Natural killer cell treated with Interleukin-12 subunit alpha and Interleukin-12 subunit beta and Interleukin-15 and Interleukin-18, amount 100 ng/mL, for 72 hours (primary cell): ENCODE results near the gene PAF1. TPM values are rescaled to one million over a fixed set of nuclear protein-coding genes. Genes with fewer than 3 reads are reported as not detected.

Experiments
- ATAC-seq, 2 donors: fragments of 150-1000 bp; cut with Tn5 transposase in 1 of 2; sonication (Bioruptor Pico), chemical (Tn5 transposase) in 1 of 2; 2 replicates each; pipeline ENCODE4 v1.10.0; 2021
- DNase-seq: peaks from one replicate; pipeline ENCODE4 v3.0.0; 2022; ENCODE audit warnings: low spot score
- H3K27ac Mint-ChIP-seq, 2 donors: 1 replicate in 1 of 2; 2 replicates in 1 of 2; pipeline ENCODE4 v1.8.0; 2022; ENCODE audit warnings: mixed read lengths in 2 of 2, mild to moderate bottlenecking in 1 of 2, moderate library complexity in 1 of 2
- H3K27me3 Mint-ChIP-seq, 2 donors: 1 replicate in 1 of 2; 2 replicates in 1 of 2; pipeline ENCODE4 v1.8.0; 2022; ENCODE audit warnings: mixed read lengths in 2 of 2
- H3K36me3 Mint-ChIP-seq: one replicate; pipeline ENCODE4 v1.8.0; 2022; ENCODE audit warnings: mixed read lengths
- H3K4me1 Mint-ChIP-seq, 2 donors: 1 replicate in 1 of 2; 2 replicates in 1 of 2; pipeline ENCODE4 v1.8.0; 2022; ENCODE audit warnings: low read depth in 2 of 2, mixed read lengths in 2 of 2, mild to moderate bottlenecking in 1 of 2
- H3K4me3 Mint-ChIP-seq: one replicate; pipeline ENCODE4 v1.8.0; 2022; ENCODE audit warnings: mixed read lengths
- H3K9me3 Mint-ChIP-seq: 2 replicates; pipeline ENCODE4 v1.8.0; 2022; ENCODE audit warnings: mixed read lengths
- total RNA-seq, 2 donors: library from RNA; stranded (reverse); gene quantifications; one replicate each; pipeline ENCODE4 v1.2.3, GENCODE V29; 2022

The PAF1 gene
- total RNA-seq, 2 donors from 2014 or later: 38.1 to 39.2 TPM

DNA sequence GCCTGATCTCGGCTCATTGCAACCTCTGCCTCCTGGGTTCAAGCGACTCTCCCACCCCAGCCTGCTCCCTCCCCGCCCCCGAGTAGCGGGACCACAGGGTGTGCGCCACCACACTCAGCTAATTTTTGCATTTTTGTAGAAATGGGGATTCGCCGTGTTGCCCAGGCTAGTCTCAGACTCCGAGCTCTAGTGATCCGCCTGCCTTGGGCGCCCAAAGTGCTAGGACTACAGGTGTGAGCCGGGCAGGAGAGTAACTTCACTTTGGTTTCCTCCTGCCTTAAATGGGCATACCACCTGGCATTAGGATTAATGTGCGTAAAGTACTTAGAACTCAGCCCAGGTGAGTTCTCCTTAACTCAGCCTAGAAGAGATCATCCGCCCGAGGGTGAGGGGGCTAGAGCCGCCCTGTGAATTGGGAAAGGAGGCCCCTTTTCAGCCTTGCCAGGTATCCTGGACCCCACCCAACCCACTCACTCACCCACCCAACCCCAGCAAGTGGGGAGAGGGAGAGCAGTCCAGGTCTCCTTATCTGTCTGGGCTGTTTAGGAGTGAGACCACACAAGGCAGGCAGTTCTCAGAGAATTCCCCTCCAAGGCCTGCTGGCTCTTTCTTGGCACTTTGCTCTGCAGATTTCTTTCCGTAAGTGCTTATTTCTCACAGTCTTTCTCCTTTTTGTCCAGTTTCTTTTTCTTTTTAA, 14.5 kb upstream of the PAF1 start:
- H3K36me3 Mint-ChIP-seq: peaks cover 6% of the 10 kb centered on the region
- H3K4me1 Mint-ChIP-seq: peaks cover 50 to 55% of the 10 kb centered on the region in 2 donors
- H3K27me3 Mint-ChIP-seq: no peaks in the 10 kb centered on the region
- DNase-seq: no peak
- peak overlapping the region; percentile 6 for H3K4me3 Mint-ChIP-seq
- no peaks in the 10 kb centered on the region for H3K9me3 Mint-ChIP-seq
- peak overlapping the region in 1 of 2 donors; percentile 23 for H3K27ac Mint-ChIP-seq
- no peak for ATAC-seq

DNA sequence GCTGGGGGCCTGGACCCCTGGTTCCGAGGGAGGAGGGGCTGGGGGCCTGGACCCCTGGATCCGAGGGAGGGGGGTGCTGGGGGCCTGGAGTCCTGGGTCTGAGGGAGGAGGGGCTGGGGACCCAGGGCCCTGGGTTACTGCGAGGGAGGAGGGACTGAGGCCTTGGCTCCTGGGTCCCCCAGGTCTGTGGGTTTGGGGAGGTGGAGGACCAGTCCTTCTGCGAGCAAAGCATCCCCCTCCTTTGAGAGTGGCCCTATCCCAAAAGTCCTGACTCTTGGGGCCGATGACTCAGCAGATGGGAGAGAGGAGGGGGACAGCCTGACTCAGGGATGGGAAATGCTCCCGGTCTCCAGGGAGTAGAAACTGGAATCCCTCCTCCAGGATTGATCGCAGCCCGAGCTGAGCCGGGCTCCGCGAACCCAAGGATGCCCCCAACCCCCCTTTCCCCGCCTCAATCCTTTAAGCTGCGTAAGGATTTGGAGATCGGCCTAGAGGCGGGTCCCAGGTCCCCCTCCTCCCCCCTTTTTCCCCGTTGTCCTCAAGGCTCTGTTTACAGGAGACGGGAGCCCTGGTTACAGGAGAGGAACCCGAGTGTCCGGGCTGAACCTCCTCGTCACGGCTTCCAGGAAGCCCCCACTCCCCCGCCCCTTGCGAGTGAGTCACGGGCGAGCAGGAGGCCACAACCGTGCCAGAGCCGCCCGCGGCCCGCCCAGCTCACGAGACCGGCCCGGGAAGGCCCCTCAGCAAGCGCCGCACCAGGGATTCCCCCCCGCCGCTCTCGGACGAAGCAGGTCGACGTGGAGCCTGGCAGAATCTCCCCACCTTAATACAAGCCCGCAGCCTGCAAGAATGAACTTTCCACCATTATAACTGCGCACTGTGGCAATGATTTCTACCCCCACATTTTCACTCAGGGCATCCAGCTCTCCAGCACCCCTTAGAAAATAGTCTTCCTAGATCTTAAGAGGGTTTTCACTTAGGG, 12.7 kb upstream of the PAF1 start:
- Mint-ChIP-seq H3K36me3 (peaks cover 2% of the 10 kb centered on the region), H3K4me1 (peaks cover 54 to 56% of the 10 kb centered on the region in 2 donors), H3K27ac (peak overlapping the region; percentile 59 to 97), H3K9me3 (no peaks in the 10 kb centered on the region), H3K27me3 (no peaks in the 10 kb centered on the region), H3K4me3 (peak overlapping the region; percentile 56)
- DNase-seq: peak; percentile 95
- peak; percentile 55 to 59 for ATAC-seq

DNA sequence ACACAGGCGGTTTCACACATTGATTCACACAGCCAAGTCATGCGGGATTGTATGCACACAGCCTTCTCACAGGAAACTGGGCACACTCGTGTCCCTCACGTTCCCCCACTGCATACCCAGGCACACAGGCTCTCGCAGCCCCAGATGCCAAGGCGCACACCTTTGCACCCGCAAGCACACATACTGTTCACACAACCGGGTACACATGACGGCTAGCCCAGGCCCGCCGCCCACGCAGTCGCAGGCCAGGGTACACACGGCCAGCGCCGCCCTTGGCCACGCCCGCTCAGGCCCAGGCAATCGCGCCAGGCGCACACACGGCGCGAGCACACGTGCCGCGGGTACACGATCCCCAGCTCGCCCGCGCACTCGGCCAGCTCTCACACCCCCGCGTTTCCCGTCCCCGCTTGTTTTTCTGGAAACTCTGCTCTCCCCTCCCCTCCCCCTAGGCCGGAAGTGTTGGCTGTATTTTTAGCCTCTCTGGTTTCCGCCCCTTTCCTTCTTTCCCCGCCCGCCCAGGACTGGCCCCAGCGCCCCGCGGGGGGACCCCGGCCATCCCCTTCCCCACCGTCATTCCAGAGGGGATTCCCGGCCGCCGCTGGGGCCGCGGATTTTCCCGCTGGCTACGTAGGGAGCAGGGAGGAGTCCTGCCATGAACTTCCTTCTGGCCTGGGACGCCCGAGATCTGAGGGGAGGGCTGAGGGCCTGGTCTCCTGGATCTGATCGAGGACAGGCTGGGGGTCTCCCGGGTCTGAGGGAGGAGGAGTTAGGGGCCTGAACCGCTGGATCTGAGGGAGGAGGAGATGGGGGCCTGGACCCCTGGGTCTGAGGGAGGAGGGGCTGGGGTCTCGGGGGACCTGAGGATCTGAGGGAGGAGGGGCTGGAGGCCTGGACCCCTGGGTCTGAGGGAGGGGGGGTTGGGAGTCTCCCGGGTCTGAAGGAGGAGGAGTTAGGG, 11.7 kb upstream of the PAF1 start:
- Mint-ChIP-seq H3K27ac (peak overlapping the region; percentile 59 to 97), H3K36me3 (no peaks in the 10 kb centered on the region), H3K4me1 (peaks cover 51 to 53% of the 10 kb centered on the region in 2 donors), H3K27me3 (no peaks in the 10 kb centered on the region), H3K9me3 (no peaks in the 10 kb centered on the region), H3K4me3 (peak overlapping the region; percentile 56)
- peak; percentile 61 to 74 for ATAC-seq
- DNase-seq: peak; percentile 93

- Mint-ChIP-seq H3K27ac (peak overlapping the region; percentile 59 to 97), H3K9me3 (no peaks in the 10 kb centered on the region), H3K27me3 (no peaks in the 10 kb centered on the region), H3K36me3 (no peaks in the 10 kb centered on the region), H3K4me3 (peak overlapping the region; percentile 56), H3K4me1 (peaks cover 49 to 55% of the 10 kb centered on the region in 2 donors)
- ATAC-seq (peak; percentile 22 to 61), DNase-seq (no peak)
Observed at GRCh38 chr19:39401549-39402345, 10.8 kb upstream of the PAF1 start.

DNA sequence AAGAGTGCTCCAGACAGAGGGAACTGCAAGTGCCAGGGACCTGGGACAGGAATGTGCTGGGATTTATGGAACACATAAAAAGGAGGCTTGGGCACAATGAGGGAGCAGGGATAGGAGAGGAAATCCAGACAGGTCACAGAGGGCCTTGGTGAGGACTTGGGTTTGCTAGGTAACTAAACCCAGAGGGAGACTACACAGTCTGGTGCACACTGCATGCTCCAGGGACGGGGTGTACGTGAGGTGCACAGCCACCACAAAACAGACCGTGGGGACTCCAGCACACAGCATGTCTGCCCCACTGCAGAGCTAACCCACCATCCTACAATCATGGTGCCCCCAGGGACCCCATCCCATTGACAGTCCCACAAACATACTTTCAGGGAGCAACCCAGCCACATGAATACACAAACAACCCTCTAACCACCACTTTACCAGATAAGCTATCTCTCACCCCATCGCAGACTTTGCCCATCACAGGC, 10.2 kb upstream of the PAF1 start:
- H3K4me1 Mint-ChIP-seq: peaks cover 44 to 51% of the 10 kb centered on the region in 2 donors
- H3K36me3 Mint-ChIP-seq: no peaks in the 10 kb centered on the region
- DNase-seq (no peak), ATAC-seq (no peak)
- H3K27ac Mint-ChIP-seq: peak overlapping the region; percentile 59 to 97
- peak overlapping the region; percentile 56 for H3K4me3 Mint-ChIP-seq
- no peaks in the 10 kb centered on the region for H3K27me3 Mint-ChIP-seq
- no peaks in the 10 kb centered on the region for H3K9me3 Mint-ChIP-seq

GRCh38 chr19:39400061-39400460, 9.2 kb upstream of the PAF1 start:
- peak overlapping the region; percentile 46 for H3K4me3 Mint-ChIP-seq
- no peaks in the 10 kb centered on the region for H3K27me3 Mint-ChIP-seq
- no peaks in the 10 kb centered on the region for H3K9me3 Mint-ChIP-seq
- H3K4me1 Mint-ChIP-seq: peaks cover 48 to 49% of the 10 kb centered on the region in 2 donors
- ATAC-seq (no peak), DNase-seq (no peak)
- H3K36me3 Mint-ChIP-seq: peaks cover 3% of the 10 kb centered on the region
- peak overlapping the region; percentile 54 to 90 for H3K27ac Mint-ChIP-seq

DNA sequence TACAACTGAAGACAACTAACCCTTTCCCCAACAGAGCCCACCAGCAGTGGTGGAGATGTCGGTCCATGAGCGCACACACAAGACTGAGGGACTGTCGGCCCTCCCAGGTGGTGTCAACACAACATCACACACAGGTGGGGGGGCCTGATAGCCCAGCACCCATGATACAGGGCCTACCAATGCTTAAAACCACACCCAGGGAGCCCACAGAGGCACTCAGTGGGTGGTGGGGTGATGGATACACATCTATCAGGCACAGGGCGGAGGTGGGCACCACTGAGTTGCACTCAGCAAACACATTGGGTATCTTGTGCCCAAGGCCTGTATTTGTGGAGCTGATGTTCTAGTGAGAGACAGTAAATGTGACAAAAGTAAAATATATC, 8.8 kb upstream of the PAF1 start:
- Mint-ChIP-seq H3K4me1 (peaks cover 48 to 49% of the 10 kb centered on the region in 2 donors), H3K9me3 (no peaks in the 10 kb centered on the region), H3K4me3 (peak overlapping the region; percentile 46), H3K27me3 (no peaks in the 10 kb centered on the region), H3K36me3 (peaks cover 5% of the 10 kb centered on the region), H3K27ac (peak overlapping the region; percentile 54 to 90)
- DNase-seq (no peak), ATAC-seq (no peak)

- Mint-ChIP-seq H3K27me3 (no peaks in the 10 kb centered on the region), H3K27ac (peak overlapping the region; percentile 87 to 90), H3K4me1 (peaks cover 49 to 50% of the 10 kb centered on the region in 2 donors), H3K9me3 (no peaks in the 10 kb centered on the region), H3K4me3 (peak overlapping the region; percentile 80), H3K36me3 (peaks cover 5% of the 10 kb centered on the region)
- DNase-seq (no peak), ATAC-seq (peak in 1 of 2 donors; percentile 46)
Observed at GRCh38 chr19:39398297-39398864, 7.5 kb upstream of the PAF1 start.

- Mint-ChIP-seq H3K27me3 (no peaks in the 10 kb centered on the region), H3K36me3 (peaks cover 5% of the 10 kb centered on the region), H3K4me1 (peaks cover 45 to 48% of the 10 kb centered on the region in 2 donors), H3K4me3 (peak overlapping the region; percentile 80), H3K9me3 (no peaks in the 10 kb centered on the region), H3K27ac (peak overlapping the region; percentile 87 to 90)
- ATAC-seq (peak; percentile 74), DNase-seq (peak; percentile 82)
Observed at GRCh38 chr19:39397360-39398296, 6.7 kb upstream of the PAF1 start.

DNA sequence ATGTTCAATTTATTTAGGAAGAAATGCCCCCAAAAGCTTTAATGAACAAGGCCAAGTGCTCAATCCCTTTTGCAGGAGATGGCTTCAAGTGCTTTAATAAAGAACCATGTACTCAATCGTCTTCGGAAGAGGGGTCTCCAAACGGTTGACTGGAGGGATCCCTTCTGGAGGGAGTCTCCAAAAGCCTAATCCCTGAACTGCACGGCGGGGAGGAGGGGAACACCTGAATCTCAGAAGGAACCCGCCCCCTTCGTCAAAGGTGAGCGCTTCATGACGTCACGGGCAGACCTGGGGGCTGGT, 505 bp downstream of the PAF1 start:
- no peak for ATAC-seq
- Mint-ChIP-seq H3K4me1 (peaks cover 27 to 44% of the 10 kb centered on the region in 2 donors), H3K9me3 (no peaks in the 10 kb centered on the region), H3K27me3 (no peaks in the 10 kb centered on the region), H3K36me3 (peaks cover 17% of the 10 kb centered on the region), H3K4me3 (peak overlapping the region; percentile 99), H3K27ac (peak overlapping the region; percentile 93 to 97)
- no peak for DNase-seq

DNA sequence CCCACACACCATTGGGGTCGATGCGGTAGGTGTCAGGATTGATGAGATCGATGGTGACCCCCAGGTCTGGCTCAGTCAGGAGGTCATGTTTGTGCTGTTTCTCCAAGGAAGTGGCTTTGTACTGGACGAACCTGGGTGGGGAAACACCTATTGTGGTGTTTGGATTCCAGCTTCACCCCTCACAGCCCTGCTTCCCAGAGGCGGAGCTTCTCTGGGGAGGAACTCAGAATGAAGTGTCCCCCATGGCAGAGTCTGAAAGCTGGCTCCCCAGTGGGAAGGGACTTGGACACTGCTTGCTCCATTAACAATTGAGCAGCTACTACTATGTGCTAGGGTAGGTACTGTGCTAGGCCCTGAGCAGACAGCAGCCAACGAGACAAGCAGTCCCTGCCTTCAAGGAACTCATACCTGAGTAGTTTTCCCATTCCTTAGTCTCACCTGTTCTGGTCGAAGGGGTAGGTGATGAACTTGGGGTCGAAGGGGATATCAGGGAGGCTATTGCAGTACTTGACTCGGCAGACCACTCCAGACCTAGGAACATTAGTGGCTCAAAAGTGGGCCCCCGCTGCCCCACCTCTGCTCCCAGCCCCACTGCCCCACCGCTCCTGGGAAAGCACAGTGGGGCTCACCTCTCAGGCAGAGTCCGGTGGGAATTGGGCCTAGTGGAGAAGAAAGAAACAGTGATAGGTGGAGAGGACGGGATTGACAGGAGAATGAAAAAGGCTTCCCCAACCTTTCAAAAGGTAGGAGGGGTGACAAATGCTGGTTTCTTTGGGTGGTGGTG, 1.1 kb downstream of the PAF1 start:
- H3K4me1 Mint-ChIP-seq: peaks cover 27 to 40% of the 10 kb centered on the region in 2 donors
- peak overlapping the region; percentile 93 to 97 for H3K27ac Mint-ChIP-seq
- H3K4me3 Mint-ChIP-seq: peak overlapping the region; percentile 99
- no peak for ATAC-seq
- no peaks in the 10 kb centered on the region for H3K27me3 Mint-ChIP-seq
- DNase-seq: no peak
- peaks cover 12% of the 10 kb centered on the region for H3K36me3 Mint-ChIP-seq
- H3K9me3 Mint-ChIP-seq: no peaks in the 10 kb centered on the region
